T-cell (primary cell): ENCODE measurements around the gene SYTL1. TPM values are rescaled to one million over a fixed set of nuclear protein-coding genes. Genes with fewer than 3 reads are reported as not detected.

Experiments used
- ATAC-seq, 4 experiments: fragments of 200-7000 bp in 3 of 4; fragments of 150-1000 bp in 1 of 4; cut with Tn5 transposase; replicated peaks in 1 of 4; 1 replicate in 3 of 4; 2 replicates in 1 of 4; pipeline ENCODE4 v1.10.0; 2021; ENCODE audit warnings: moderate library complexity in 3 of 4, mild to moderate bottlenecking in 2 of 4, moderate number of reproducible peaks in 1 of 4
- CTCF ChIA-PET, 2 donors: fragments of 300-600 bp; sonication (Branson Sonifier 250); formaldehyde crosslinking; loops; one replicate each; lab custom pipeline; 2022; ENCODE audit warnings: antibody characterized with exemption in 2 of 2; lab: Charles Lee
- POLR2A ChIA-PET, 2 donors: fragments of 300-600 bp; sonication (Branson Sonifier 250); formaldehyde crosslinking; loops; one replicate each; lab custom pipeline; 2022; ENCODE audit warnings: antibody characterized with exemption in 2 of 2; lab: Charles Lee
- DNase-seq, 35 experiments: peaks; one replicate each; pipeline versions ENCODE4 v3.0.0 to v3.0.0-alpha.2; 2013 to 2023
- H3K27ac ChIP-seq: one replicate; pipeline ENCODE4 v1.5.1; 2013; ENCODE audit warnings: low read length
- H3K27me3 ChIP-seq, 2 experiments: replicated peaks in 1 of 2; 1 replicate in 1 of 2; 2 replicates in 1 of 2; pipeline versions ENCODE4 v1.6.1 to v1.7.0; 2013; ENCODE audit warnings: low read length in 1 of 2, mixed read lengths in 1 of 2; ENCODE audit not compliant: control insufficient read depth in 2 of 2, insufficient read depth in 2 of 2; ENCODE audit errors: extremely low read depth in 1 of 2
- H3K36me3 ChIP-seq, 2 donors: 1 replicate in 1 of 2; 2 replicates in 1 of 2; pipeline versions ENCODE4 v1.6.1 to v1.7.0; 2013; ENCODE audit warnings: low read length in 1 of 2; ENCODE audit not compliant: control insufficient read depth in 2 of 2, insufficient read depth in 1 of 2; ENCODE audit errors: extremely low read depth in 1 of 2
- H3K4me1 ChIP-seq, 2 experiments: 1 replicate in 1 of 2; 2 replicates in 1 of 2; pipeline versions ENCODE4 v1.6.1 to v1.7.0; 2013; ENCODE audit warnings: low read length in 2 of 2, mixed read lengths in 1 of 2; ENCODE audit not compliant: insufficient read depth in 2 of 2, control insufficient read depth in 1 of 2; ENCODE audit errors: extremely low read depth in 1 of 2
- H3K4me3 ChIP-seq, 2 donors: 1 replicate in 1 of 2; 2 replicates in 1 of 2; pipeline versions ENCODE4 v1.5.1 to v1.7.0; 2013; ENCODE audit warnings: mild to moderate bottlenecking in 2 of 2, low read length in 1 of 2, moderate library complexity in 1 of 2; ENCODE audit not compliant: control insufficient read depth in 1 of 2; ENCODE audit errors: extremely low read depth in 1 of 2
- H3K9me3 ChIP-seq: 2 replicates; pipeline ENCODE4 v1.7.0; 2013
- H3K27ac Mint-ChIP-seq, 2 donors: one replicate each; pipeline ENCODE4 v1.8.0; 2020 to 2021; ENCODE audit warnings: mild to moderate bottlenecking in 2 of 2, mixed read lengths in 2 of 2
- H3K27me3 Mint-ChIP-seq, 2 donors: one replicate each; pipeline ENCODE4 v1.8.0; 2021 to 2022; ENCODE audit warnings: mixed read lengths in 2 of 2
- H3K36me3 Mint-ChIP-seq: one replicate; pipeline ENCODE4 v1.8.0; 2021; ENCODE audit warnings: mixed read lengths
- H3K4me1 Mint-ChIP-seq, 3 donors: one replicate each; pipeline ENCODE4 v1.8.0; 2020 to 2022; ENCODE audit warnings: mixed read lengths in 3 of 3, mild to moderate bottlenecking in 1 of 3
- H3K4me3 Mint-ChIP-seq, 3 donors: one replicate each; pipeline ENCODE4 v1.8.0; 2020 to 2022; ENCODE audit warnings: mild to moderate bottlenecking in 3 of 3, mixed read lengths in 3 of 3, moderate library complexity in 3 of 3
- H3K9me3 Mint-ChIP-seq, 3 donors: one replicate each; pipeline ENCODE4 v1.8.0; 2020 to 2022; ENCODE audit warnings: mixed read lengths in 3 of 3
- WGBS: methylation state at CpG from one replicate; pipeline ENCODE4 v1.1.5; 2013; ENCODE audit warnings: missing lambda C conversion rate; ENCODE audit not compliant: insufficient coverage; 5-methylcytosine and 5-hydroxymethylcytosine counted together
- total RNA-seq, 35 experiments: library from RNA in 6 of 35; stranded (reverse) in 6 of 35; fragments of 120-200 nt in 1 of 35; gene quantifications; one replicate each; pipeline versions ENCODE4 v1.2.1 to v1.2.4 and lab custom pipeline; 2013 to 2026

Gene SYTL1
- total RNA-seq, 5 donors from 2014 or later (not counting 1 experiment from before 2014, with no cell fraction given) = 169 to 240 (median 199) TPM

DNA sequence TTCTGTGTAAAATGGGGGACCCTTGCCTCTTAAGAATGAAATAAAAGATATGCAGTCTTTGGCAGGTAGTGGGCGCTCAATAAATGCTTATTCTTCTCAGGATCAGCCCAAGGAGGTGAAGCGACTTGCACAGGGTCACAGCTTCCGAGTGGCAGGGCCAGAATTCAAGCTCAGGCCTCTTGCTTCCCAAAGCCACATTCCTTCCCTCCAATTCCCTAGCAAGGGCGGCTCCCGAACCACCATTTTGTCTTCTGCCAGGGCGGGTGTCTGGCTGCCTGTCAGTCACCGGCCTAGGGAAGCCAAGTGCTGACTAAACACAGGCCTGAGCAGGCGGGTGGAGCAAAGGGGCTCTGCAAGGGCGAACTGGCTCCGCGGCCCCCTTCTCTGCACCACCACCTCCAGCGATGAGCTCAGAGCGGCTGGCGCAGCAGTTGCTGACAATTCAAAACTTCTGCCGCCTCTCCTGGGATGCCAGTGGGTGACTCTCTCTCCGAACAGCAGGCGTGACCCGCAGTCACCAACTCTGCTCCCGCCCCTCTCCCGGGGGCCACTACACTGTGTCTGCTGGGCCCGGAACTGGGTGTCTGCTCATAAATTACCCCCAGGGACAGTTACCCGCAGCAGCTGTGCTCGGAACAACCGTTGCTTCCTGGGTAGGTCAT lies 61.4 kb downstream of the SYTL1 start:
- H3K4me3 ChIP-seq = no peak overlapping the region
- Mint-ChIP-seq H3K4me1 (peaks cover 25 to 41% (median 36%) of the 10 kb centered on the region in 3 donors), H3K36me3 (peaks cover 15% of the 10 kb centered on the region), H3K9me3 (no peaks in the 10 kb centered on the region), H3K27ac (peak overlapping the region; percentile 74 to 87), H3K4me3 (peak overlapping the region in 2 of 3 donors; percentile 13 to 32), H3K27me3 (no peaks in the 10 kb centered on the region)
- H3K27me3 ChIP-seq = no peaks in the 10 kb centered on the region
- WGBS = 56% methylated on average over 15 of the region's 24 CpGs
- DNase-seq (peak in 13 of 35 experiments; percentile 12 to 59 (median 31)), ATAC-seq (peak; percentile 52 to 75 (median 58))
- CTCF ChIA-PET = interaction anchor here (0.5 to 1.4 kb wide), 3 partner anchors 12 to 204 kb away, joined by 3 to 5 read pairs (median 3); no protein-coding TSS in a partner anchor
- H3K27ac ChIP-seq = peak overlapping the region; percentile 49
- peaks cover 3 to 25% of the 10 kb centered on the region in 2 donors for H3K36me3 ChIP-seq
- no peaks in the 10 kb centered on the region for H3K9me3 ChIP-seq
- peaks cover 4 to 20% of the 10 kb centered on the region in 2 experiments for H3K4me1 ChIP-seq
- POLR2A ChIA-PET = no interaction called here

Other genes starting within 250 kb of the SYTL1 start
- gene SLC9A1, start 186.9 kb upstream of the SYTL1 start, total RNA-seq = 10 to 100 TPM; 14.6 to 24.4 (median 18.5) TPM
- gene WDTC1, start 107.4 kb upstream of the SYTL1 start, total RNA-seq = 10 to 100 TPM; 39.4 to 55.9 (median 50.7) TPM
- gene TMEM222, start 19.9 kb upstream of the SYTL1 start, total RNA-seq = 10 to 100 TPM; 25.2 to 48.8 (median 43.7) TPM
- gene MAP3K6, start 24.9 kb downstream of the SYTL1 start, total RNA-seq = 10 to 100 TPM in 3 of 5 donors, 1 to 10 TPM in 2; 7.0 to 31.1 (median 12.8) TPM
- under 1 TPM in 3 of 5 donors, not detected in 2; 0.26 to 0.44 (median 0.38) TPM for gene FCN3, start 32.8 kb downstream of the SYTL1 start, total RNA-seq
- not detected for gene CD164L2, start 41.3 kb downstream of the SYTL1 start, total RNA-seq
- gene GPR3, start 50.6 kb downstream of the SYTL1 start, total RNA-seq = under 1 TPM in 2 of 5 donors, not detected in 3; 0.21 to 0.35 TPM
- gene WASF2, start 148.1 kb downstream of the SYTL1 start, total RNA-seq = 100 to 1,000 TPM; 145 to 161 (median 156) TPM